Nephron (organoid): ENCODE results near the gene HUS1.
"Not testable (repeated sequence)": the region's sequence is repeated elsewhere in the genome, so short reads cannot be mapped to it uniquely, and the experiment has no call there.

Source experiments
- H3K27ac Mint-ChIP-seq, 3 experiments: 2 replicates each; pipeline ENCODE4 v1.8.0; 2020; ENCODE audit warnings: mixed read lengths in 3 of 3, mild to moderate bottlenecking in 2 of 3, moderate library complexity in 1 of 3
- H3K27me3 Mint-ChIP-seq: 2 replicates; pipeline ENCODE4 v1.8.0; 2021; ENCODE audit warnings: low read depth, mild to moderate bottlenecking, moderate library complexity, mixed read lengths
- H3K36me3 Mint-ChIP-seq: 2 replicates; pipeline ENCODE4 v1.8.0; 2020; ENCODE audit warnings: low read depth, mixed read lengths
- H3K4me1 Mint-ChIP-seq: 2 replicates; pipeline ENCODE4 v1.8.0; 2020; ENCODE audit warnings: mixed read lengths
- H3K4me3 Mint-ChIP-seq, 3 experiments: 2 replicates each; pipeline ENCODE4 v1.8.0; 2020; ENCODE audit warnings: mild to moderate bottlenecking in 3 of 3, mixed read lengths in 3 of 3, moderate library complexity in 2 of 3
- H3K9me3 Mint-ChIP-seq: 2 replicates; pipeline ENCODE4 v1.8.0; 2020; ENCODE audit warnings: mixed read lengths
- TF ChIP-seq, protein P1 (sequence below), 3 experiments: fragments of 200-600 bp; sonication (generic); IDR thresholded peaks; one replicate each; pipeline ENCODE4 v1.5.0; 2021; ENCODE audit warnings: antibody characterized with exemption in 3 of 3; ENCODE audit not compliant: unreplicated experiment in 3 of 3

Gene HUS1

DNA sequence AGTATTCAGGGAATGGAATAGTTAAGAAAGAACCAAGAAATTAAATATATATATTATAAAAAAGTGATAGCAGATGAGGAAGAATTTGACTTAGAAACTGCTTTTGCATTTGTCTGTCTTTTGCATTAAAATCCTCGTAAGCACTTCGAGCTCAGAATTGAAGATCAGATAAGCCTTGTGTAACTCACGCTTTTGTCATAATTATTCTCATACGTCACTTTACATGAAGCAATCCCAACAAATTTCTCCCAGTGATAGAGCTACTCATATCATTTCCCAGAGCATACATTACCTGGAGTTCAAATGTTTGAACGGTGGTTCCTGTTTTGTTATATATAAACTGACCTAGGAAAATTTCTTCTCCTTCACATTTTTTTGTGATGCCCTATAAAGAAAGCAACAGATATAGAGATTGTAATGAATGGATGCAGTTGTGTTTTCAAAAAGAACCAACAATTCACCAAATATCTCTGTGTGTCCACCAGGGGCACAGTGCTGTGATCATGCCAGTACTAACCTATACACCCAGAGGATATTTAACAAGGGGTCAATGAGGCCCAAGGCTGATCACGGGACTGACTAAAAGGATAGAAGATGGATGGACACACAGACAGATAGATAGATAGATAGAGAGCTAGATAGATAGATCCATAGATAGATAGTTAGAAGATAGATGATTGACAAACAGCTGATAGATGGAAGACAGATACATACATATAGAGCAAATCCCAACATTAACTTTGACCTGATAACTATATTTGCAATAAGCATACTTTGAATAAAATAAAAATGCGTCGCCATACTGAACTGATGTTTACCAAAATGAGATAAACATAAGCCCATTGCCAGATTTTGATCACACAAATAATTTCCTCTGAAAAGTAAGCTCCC, 9.3 kb upstream of the HUS1 start:
- H3K4me3 Mint-ChIP-seq = peak overlapping the region in 1 of 3 experiments; percentile 9

DNA sequence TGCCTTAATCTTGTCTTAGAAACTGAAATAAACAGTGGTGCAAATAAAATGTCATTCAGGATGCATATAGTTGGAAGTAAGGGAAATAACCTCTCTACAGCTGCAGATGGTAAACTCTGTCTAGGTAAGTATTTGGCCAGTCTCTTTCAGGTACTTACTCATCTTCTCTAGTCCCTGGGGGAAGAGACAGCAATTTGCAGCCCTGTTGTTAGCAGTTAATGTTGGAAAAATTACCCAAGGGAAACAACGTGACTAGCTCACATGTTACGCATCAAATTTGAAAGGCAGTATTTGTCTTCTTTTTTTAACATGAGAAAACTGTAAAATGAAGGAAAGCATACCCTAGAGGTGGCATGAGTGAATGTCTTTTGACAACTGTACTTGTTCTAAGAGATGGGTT, 3.2 kb upstream of the HUS1 start:
- H3K27ac Mint-ChIP-seq = no peak overlapping the region
- H3K36me3 Mint-ChIP-seq = peaks cover 9% of the 10 kb centered on the region
- H3K4me1 Mint-ChIP-seq = peaks cover 16% of the 10 kb centered on the region
- H3K27me3 Mint-ChIP-seq = peaks cover 3% of the 10 kb centered on the region
- no peaks in the 10 kb centered on the region for H3K9me3 Mint-ChIP-seq
- TF ChIP-seq, protein P1, sequence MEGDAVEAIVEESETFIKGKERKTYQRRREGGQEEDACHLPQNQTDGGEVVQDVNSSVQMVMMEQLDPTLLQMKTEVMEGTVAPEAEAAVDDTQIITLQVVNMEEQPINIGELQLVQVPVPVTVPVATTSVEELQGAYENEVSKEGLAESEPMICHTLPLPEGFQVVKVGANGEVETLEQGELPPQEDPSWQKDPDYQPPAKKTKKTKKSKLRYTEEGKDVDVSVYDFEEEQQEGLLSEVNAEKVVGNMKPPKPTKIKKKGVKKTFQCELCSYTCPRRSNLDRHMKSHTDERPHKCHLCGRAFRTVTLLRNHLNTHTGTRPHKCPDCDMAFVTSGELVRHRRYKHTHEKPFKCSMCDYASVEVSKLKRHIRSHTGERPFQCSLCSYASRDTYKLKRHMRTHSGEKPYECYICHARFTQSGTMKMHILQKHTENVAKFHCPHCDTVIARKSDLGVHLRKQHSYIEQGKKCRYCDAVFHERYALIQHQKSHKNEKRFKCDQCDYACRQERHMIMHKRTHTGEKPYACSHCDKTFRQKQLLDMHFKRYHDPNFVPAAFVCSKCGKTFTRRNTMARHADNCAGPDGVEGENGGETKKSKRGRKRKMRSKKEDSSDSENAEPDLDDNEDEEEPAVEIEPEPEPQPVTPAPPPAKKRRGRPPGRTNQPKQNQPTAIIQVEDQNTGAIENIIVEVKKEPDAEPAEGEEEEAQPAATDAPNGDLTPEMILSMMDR (IDR thresholded peaks at IDR 0.05; ENCODE audit: unreplicated experiment in 3 of 3) = no peak
- H3K4me3 Mint-ChIP-seq = peak overlapping the region in 1 of 3 experiments; percentile 1

More for the DNA sequence above, 9.3 kb upstream of the HUS1 start:
- Mint-ChIP-seq H3K4me1 (peaks cover 18% of the 10 kb centered on the region), H3K36me3 (no peaks in the 10 kb centered on the region), H3K27ac (peak overlapping the region; percentile 2 to 74 (median 60)), H3K27me3 (peaks cover 4% of the 10 kb centered on the region), H3K9me3 (no peaks in the 10 kb centered on the region)
- TF ChIP-seq, protein P1 (IDR thresholded peaks at IDR 0.05; ENCODE audit: unreplicated experiment in 3 of 3) = peak; percentile 19 to 31 (median 25)

DNA sequence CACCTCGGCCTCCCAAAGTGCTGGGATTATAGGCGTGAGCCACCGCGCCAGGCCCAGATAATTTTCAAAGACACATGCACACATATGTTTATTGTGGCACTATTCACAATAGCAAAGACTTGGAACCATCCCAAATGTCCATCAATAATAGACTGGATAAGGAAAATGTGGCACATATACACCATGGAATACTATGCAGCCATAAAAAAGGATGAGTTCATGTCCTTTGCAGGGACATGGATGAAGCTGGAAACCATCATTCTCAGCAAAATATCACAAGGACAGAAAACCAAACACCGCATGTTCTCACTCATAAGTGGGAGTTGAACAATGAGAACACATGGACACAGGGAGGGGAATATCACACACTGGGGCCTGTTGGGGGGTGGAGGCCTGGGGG, 1.2 kb upstream of the HUS1 start:
- H3K4me1 Mint-ChIP-seq = peaks cover 21% of the 10 kb centered on the region

DNA sequence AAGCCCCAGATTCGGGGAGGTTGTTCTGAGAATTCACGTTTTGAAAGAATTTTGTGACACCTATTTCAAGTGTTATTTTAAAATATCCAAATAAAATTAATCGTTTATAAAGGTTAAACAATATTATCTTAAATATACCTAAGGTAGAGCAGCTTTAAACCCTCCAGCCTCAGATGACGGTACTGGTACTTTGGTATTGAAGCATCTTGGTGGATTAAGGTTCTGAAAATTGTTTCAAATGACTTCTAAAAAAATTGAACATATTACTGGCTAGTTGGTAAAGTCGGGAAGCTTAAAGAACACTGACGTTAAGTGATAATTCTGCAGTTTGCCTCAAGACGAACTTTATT, 392 bp upstream of the HUS1 start:
- H3K27ac Mint-ChIP-seq = peak overlapping the region; percentile 91 to 96 (median 94)
- peaks cover 3% of the 10 kb centered on the region for H3K27me3 Mint-ChIP-seq
- peak overlapping the region; percentile 88 to 89 (median 88) for H3K4me3 Mint-ChIP-seq
- peaks cover 30% of the 10 kb centered on the region for H3K36me3 Mint-ChIP-seq
- no peaks in the 10 kb centered on the region for H3K9me3 Mint-ChIP-seq
- H3K4me1 Mint-ChIP-seq = peaks cover 21% of the 10 kb centered on the region
- TF ChIP-seq, protein P1 (IDR thresholded peaks at IDR 0.05; ENCODE audit: unreplicated experiment in 3 of 3) = no peak

More for the DNA sequence above, 1.2 kb upstream of the HUS1 start:
- Mint-ChIP-seq H3K4me3 (peak overlapping the region in 1 of 3 experiments; percentile 28), H3K36me3 (peaks cover 24% of the 10 kb centered on the region)
- H3K9me3 Mint-ChIP-seq, H3K27ac Mint-ChIP-seq, H3K27me3 Mint-ChIP-seq: not testable (repeated sequence)

DNA sequence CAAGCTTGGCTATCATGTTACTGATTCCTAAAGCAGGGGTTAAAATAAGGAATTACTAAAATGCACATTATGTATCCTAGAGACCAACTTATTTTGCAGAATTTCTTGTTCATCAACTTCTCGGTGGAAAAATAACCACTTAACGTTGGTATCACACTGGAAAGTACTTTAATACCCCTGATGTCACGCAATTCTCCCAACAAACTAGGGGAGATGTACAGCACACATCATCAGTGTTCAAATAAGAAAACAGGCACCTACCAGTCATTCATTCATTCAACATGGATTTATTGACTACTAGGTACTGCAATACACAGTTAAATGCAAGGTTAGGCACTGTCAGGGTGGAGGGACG, 648 bp downstream of the HUS1 start:
- H3K9me3 Mint-ChIP-seq = no peaks in the 10 kb centered on the region
- TF ChIP-seq, protein P1 (IDR thresholded peaks at IDR 0.05; ENCODE audit: unreplicated experiment in 3 of 3) = no peak
- peaks cover 21% of the 10 kb centered on the region for H3K4me1 Mint-ChIP-seq
- H3K27me3 Mint-ChIP-seq = peaks cover 3% of the 10 kb centered on the region
- peak overlapping the region; percentile 91 to 96 (median 94) for H3K27ac Mint-ChIP-seq
- H3K4me3 Mint-ChIP-seq = peak overlapping the region; percentile 88 to 89 (median 88)
- H3K36me3 Mint-ChIP-seq = peaks cover 40% of the 10 kb centered on the region

DNA sequence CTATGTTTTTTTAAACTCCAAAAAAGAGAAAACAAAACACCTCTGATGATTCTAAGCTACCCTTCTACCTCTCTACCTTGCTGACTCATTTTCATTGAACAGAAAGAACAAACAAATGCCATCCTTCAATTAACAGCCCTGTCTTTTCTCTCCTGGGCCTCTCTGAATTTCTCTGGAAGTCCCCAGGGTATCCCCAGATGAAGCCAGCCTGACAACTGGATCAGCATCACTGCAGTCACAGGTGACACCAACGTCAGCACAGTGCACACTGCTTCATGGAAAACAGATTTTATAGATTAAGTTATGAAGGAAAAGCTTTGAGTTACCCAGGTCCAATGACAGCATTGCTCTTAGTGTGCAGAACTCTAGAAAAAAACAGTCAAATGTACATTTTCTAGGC, 5.7 kb downstream of the HUS1 start:
- Mint-ChIP-seq H3K27me3 (no peaks in the 10 kb centered on the region), H3K4me3 (no peak overlapping the region), H3K36me3 (peaks cover 68% of the 10 kb centered on the region), H3K4me1 (peaks cover 40% of the 10 kb centered on the region), H3K27ac (no peak overlapping the region), H3K9me3 (no peaks in the 10 kb centered on the region)
- TF ChIP-seq, protein P1 (IDR thresholded peaks at IDR 0.05; ENCODE audit: unreplicated experiment in 3 of 3) = no peak
